GM12892 (cell line): ENCODE measurements around the gene MLYCD.

Experiments
- DNase-seq: peaks from one replicate; pipeline ENCODE4 v3.0.0; 2011; ENCODE audit not compliant: insufficient read length
- FAIRE-seq: peaks from 2 replicates; lab custom pipeline; 2011; peaks lifted over from hg19 to GRCh38; lab: Jason Lieb, UNC
- POLR2A ChIP-seq: IDR thresholded peaks from 2 replicates; pipeline ENCODE4 v1.6.1; 2011; ENCODE audit warnings: low read depth, low read length, control low read depth
- POLR2AphosphoS5 ChIP-seq: IDR thresholded peaks from 2 replicates; pipeline ENCODE4 v1.6.1; 2011; ENCODE audit warnings: low read depth, low read length, control low read depth
- TAF1 ChIP-seq: IDR thresholded peaks from 2 replicates; pipeline ENCODE4 v1.6.1; 2011; ENCODE audit warnings: low read depth, mild to moderate bottlenecking, control low read depth, low read length, borderline replicate concordance

MLYCD gene

DNA sequence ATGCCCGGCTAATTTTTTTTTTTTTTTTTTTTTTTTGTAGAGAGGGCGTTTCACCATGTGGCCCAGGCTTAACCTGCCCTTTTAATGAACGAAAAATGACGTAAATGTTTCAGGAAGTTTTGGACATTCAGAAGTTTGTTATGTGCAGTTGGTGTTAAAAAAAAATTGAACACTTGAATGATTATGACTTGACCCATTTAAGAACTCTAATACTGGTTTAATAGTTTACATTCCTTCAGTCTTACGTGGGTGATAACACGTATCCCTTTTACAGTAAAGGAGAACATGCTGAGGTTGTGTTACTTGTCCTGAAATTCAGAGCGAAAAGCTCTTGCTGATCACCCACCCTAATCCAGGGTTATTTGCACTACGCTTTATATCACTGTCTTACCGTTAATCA is 1.7 kb downstream of the MLYCD start:
- FAIRE-seq (no peak), DNase-seq (no peak)
- TF ChIP-seq TAF1 (no peak), POLR2AphosphoS5 (no peak), POLR2A (no peak)

DNA sequence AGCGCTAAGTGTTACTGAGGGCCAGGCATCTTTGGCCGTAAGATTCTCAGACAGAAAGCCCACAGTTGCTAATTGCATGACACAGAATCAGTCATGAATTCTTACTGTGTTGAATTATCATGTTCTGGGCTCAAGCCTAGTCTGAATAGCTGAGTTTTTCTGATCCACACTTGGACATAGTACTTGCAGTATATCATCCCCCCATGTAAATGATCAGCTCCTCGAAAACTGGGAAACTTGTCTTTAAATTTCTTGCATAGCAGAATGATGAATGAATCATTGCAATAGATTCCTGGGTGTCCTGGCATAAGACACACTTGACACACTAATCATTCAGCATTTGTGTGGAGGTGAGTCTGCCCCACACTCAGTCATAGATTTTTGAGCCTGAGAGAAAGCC is 2.2 kb downstream of the MLYCD start:
- DNase-seq (no peak), FAIRE-seq (no peak)
- TF ChIP-seq POLR2A = no peak
- TF ChIP-seq TAF1 = no peak
- TF ChIP-seq POLR2AphosphoS5 = no peak

- no peak for TF ChIP-seq POLR2A
- no peak for TF ChIP-seq POLR2AphosphoS5
- TF ChIP-seq TAF1 = no peak
- DNase-seq (no peak), FAIRE-seq (no peak)
Measured at GRCh38 chr16:83903751-83904150, 4.8 kb downstream of the MLYCD start.

DNA sequence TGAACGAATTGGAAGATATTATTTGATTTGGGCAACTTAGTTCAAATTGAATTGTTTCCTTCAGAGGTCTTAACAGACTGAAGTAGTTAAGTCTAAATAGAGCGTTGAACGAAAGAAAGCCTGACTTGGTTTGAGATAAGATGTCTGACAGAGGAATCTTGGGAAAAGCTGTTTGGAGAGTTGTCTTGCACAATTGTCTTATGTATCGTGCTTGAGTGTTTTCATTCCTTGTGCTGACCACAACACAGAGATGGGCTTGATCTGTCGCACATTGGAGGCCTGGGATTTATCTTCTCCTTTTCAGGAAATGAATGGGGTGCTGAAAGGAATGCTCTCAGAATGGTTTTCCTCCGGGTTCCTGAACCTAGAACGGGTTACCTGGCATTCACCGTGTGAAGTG is 7.8 kb downstream of the MLYCD start:
- TF ChIP-seq POLR2AphosphoS5 = no peak
- no peak for FAIRE-seq
- DNase-seq = no peak

DNA sequence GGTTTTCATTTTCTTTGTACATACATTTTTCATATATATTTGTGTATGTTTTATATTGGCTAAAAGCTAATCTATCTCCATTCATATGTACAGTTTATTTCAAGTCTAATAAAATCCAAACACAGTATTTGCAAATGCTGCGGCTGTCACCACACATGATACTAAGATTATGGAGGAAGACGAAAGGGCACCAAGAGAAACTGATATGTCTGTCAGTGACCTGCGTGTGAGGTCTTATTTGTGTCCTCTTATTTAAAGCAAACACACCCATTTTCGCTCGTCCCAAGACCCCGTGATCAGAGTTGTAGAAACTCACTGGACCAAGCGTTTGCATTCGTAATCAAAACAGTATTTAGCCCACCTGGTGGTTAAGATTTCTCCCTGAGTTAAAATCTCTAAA is 8.2 kb downstream of the MLYCD start:
- TF ChIP-seq POLR2AphosphoS5 = no peak
- TF ChIP-seq TAF1 = no peak
- no peak for TF ChIP-seq POLR2A
- DNase-seq (no peak), FAIRE-seq (no peak)

DNA sequence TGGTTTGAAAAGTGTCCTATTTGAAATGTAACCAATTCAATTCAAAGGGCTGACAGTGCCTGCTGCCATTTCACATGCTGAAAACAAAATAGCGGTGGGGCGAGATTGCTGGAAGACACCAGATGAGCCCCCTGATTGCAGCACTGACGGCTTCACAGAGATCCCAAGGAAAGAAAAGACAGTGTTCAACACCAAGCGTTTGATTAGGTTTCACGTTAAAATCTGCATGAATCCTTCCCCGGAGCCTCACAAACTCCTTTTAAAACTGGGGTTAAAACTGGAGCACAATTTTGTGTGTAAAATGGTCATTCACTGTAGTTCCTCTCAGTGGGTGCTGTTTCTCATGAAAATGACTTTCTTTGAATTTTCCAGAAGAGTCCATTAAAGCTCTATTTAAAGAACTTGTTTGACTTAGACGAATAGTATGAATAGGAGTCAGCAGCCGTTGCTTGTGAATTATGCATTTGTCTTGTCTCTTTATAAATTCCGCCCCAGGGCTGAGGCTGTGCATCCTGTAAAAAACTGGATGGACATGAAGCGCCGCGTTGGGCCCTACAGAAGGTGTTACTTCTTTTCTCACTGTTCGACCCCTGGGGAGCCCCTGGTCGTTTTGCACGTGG is 8.8 kb downstream of the MLYCD start:
- TF ChIP-seq POLR2A (no peak), TAF1 (no peak), POLR2AphosphoS5 (no peak)
- FAIRE-seq = no peak
- DNase-seq = no peak

GRCh38 chr16:83908798-83909197 is 9.9 kb downstream of the MLYCD start:
- TF ChIP-seq TAF1 = no peak
- no peak for TF ChIP-seq POLR2A
- TF ChIP-seq POLR2AphosphoS5 = no peak
- FAIRE-seq = no peak

GRCh38 chr16:83911290-83911689 is 12.4 kb downstream of the MLYCD start:
- DNase-seq = no peak
- no peak for FAIRE-seq

More at GRCh38 chr16:83908798-83909197, 9.9 kb downstream of the MLYCD start:
- no peak for DNase-seq

GRCh38 chr16:83912519-83913244 is 13.8 kb downstream of the MLYCD start:
- no peak for TF ChIP-seq TAF1
- TF ChIP-seq POLR2A = no peak
- no peak for TF ChIP-seq POLR2AphosphoS5
- FAIRE-seq (no peak), DNase-seq (no peak)

More at GRCh38 chr16:83911290-83911689, 12.4 kb downstream of the MLYCD start:
- TF ChIP-seq TAF1 = no peak

- FAIRE-seq (no peak), DNase-seq (no peak)
- TF ChIP-seq POLR2AphosphoS5 (no peak), TAF1 (no peak), POLR2A (no peak)
Measured at GRCh38 chr16:83913245-83913633, 14.3 kb downstream of the MLYCD start.

DNA sequence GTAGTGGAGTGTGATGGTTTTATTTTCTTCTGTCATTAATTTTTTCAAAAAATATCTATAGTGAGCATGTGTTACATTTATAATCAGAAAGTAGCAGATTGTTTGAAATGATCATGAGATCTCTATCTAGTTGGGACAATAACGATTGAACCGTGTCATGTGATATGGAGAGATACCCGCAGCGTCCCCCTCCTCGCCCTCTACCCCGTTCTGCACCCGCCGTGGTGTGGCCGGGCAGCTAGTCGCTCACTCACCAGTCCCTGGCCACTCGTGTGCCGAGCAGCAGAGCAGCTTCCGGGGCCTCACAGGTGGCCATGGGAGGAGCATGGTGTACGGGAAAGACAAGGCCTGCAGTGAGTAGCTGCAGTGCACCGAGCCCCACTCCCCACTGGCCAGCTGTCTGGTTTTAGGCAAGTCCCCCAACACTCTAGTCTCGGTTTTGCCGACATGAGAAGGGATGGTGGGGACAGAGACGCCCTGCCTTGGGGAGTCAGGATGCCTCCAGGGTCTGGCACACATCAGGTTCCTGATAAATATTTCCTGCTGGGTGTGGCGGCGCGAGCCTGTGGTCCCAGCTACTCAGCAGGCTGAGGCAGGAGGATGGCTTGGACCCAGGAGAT is 15.3 kb downstream of the MLYCD start:
- FAIRE-seq (no peak), DNase-seq (no peak)
- TF ChIP-seq POLR2AphosphoS5 (no peak), TAF1 (no peak)

- DNase-seq (no peak), FAIRE-seq (no peak)
- no peak for TF ChIP-seq POLR2A
- TF ChIP-seq POLR2AphosphoS5 = no peak
- TF ChIP-seq TAF1 = no peak
Measured at GRCh38 chr16:83915081-83915480, 16.2 kb downstream of the MLYCD start.
